Mucosa of descending colon (tissue), 3 donors: ENCODE measurements around the gene AADAC. TPM values are rescaled to one million over a fixed set of nuclear protein-coding genes. Genes with fewer than 3 reads are reported as not detected.
"Not testable (repeated sequence)": the region's sequence is repeated elsewhere in the genome, so short reads cannot be mapped to it uniquely, and the experiment has no call there.

Experiments used
- ATAC-seq: fragments of 200-7000 bp; cut with Tn5 transposase; one replicate; pipeline ENCODE4 v1.9.1; 2020; ENCODE audit warnings: mild to moderate bottlenecking, moderate library complexity
- DNase-seq, 3 donors: peaks; one replicate each; pipeline ENCODE4 v3.0.0-alpha.2; 2020
- H3K36me3 ChIP-seq: fragments of 200-600 bp; one replicate; pipeline ENCODE4 v1.8.0; 2021; ENCODE audit warnings: low read depth, mild to moderate bottlenecking
- H3K4me1 ChIP-seq: fragments of 200-600 bp; one replicate; pipeline ENCODE4 v1.8.0; 2021; ENCODE audit warnings: low read depth, mild to moderate bottlenecking
- H3K4me3 ChIP-seq: fragments of 200-600 bp; one replicate; pipeline ENCODE4 v1.8.0; 2021; ENCODE audit warnings: mild to moderate bottlenecking
- H3K9me3 ChIP-seq: fragments of 200-600 bp; one replicate; pipeline ENCODE4 v1.8.0; 2021; ENCODE audit warnings: mild to moderate bottlenecking
- intact Hi-C, 2 donors: fragments of 100-400 bp; cut with DNase I in 1 of 2; cut with micrococcal nuclease in 1 of 2; formaldehyde crosslinking; loops; one replicate each; pipeline versions ENCODE4 v1.11.0 to v1.11.1; 2022; cut with DNase I, micrococcal nuclease
- long read RNA-seq, 2 donors: library from polyadenylated mRNA; unstranded; transcript quantifications; one replicate each; pipeline ENCODE4 v2.0.0, GENCODE V29; 2019 to 2021
- total RNA-seq, 3 donors: library from RNA; stranded (reverse); fragmentation: NEBNext Ultra II Directional in 2 of 3; extraction: Animal tissue kit (Norgen Biotek cat#: 25700) in 2 of 3; gene quantifications; one replicate each; pipeline versions ENCODE4 v1.2.1 to v1.2.4, GENCODE V29; 2021 to 2023
- TF ChIP-seq, protein P1 (sequence below): fragments of 200-600 bp; IDR thresholded peaks from one replicate; pipeline ENCODE4 v1.8.0; 2022; ENCODE audit warnings: antibody characterized with exemption, mild to moderate bottlenecking
- donor health status: DM: no; HTN: no; CAD: no; lungs with moderate emphysema.
- donor health status: DM: no; HTN: no; CAD: no.
- donor health status: DM: no; HTN: yes; CAD: no.

Gene AADAC, protein sequence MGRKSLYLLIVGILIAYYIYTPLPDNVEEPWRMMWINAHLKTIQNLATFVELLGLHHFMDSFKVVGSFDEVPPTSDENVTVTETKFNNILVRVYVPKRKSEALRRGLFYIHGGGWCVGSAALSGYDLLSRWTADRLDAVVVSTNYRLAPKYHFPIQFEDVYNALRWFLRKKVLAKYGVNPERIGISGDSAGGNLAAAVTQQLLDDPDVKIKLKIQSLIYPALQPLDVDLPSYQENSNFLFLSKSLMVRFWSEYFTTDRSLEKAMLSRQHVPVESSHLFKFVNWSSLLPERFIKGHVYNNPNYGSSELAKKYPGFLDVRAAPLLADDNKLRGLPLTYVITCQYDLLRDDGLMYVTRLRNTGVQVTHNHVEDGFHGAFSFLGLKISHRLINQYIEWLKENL
- under 1 TPM in 2 of 3 donors, not detected in 1; 0.19 to 0.35 TPM for total RNA-seq
- long read RNA-seq, donor 1: 0 reads
- long read RNA-seq, donor 2: 0 reads

DNA sequence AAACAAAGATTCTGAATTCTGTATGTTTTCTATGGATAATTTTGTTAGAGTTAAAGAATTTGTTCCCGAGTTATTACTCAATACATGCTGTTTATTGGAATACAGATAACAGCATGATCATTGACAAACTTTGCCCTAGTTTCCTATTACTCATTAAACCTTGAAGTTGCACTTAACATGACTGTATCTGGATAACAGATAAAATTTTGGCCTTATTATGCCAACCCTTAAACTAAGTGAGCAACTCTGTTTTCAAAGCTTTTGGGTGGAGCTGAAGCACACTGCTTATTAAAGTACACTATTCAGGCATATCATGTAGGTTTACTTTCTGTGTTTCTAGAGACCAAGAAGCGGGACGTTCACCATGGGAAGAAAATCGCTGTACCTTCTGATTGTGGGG is at the start of gene AADAC:
Gene AADAC, plus strand, starts transcription at position 318 of the 400 bp plus-strand sequence. Its CDS starts 47 bp downstream, at position 365.
- no peak for DNase-seq
- no peak for ATAC-seq
- H3K9me3 ChIP-seq: no peaks in the 10 kb centered on the region
- no peaks in the 10 kb centered on the region for H3K4me1 ChIP-seq
- no peaks in the 10 kb centered on the region for H3K36me3 ChIP-seq
- TF ChIP-seq, protein P1, sequence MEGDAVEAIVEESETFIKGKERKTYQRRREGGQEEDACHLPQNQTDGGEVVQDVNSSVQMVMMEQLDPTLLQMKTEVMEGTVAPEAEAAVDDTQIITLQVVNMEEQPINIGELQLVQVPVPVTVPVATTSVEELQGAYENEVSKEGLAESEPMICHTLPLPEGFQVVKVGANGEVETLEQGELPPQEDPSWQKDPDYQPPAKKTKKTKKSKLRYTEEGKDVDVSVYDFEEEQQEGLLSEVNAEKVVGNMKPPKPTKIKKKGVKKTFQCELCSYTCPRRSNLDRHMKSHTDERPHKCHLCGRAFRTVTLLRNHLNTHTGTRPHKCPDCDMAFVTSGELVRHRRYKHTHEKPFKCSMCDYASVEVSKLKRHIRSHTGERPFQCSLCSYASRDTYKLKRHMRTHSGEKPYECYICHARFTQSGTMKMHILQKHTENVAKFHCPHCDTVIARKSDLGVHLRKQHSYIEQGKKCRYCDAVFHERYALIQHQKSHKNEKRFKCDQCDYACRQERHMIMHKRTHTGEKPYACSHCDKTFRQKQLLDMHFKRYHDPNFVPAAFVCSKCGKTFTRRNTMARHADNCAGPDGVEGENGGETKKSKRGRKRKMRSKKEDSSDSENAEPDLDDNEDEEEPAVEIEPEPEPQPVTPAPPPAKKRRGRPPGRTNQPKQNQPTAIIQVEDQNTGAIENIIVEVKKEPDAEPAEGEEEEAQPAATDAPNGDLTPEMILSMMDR: no peak
- no peak within 1 kb of the TSS for H3K4me3 ChIP-seq
- intact Hi-C loops: no loop called here

DNA sequence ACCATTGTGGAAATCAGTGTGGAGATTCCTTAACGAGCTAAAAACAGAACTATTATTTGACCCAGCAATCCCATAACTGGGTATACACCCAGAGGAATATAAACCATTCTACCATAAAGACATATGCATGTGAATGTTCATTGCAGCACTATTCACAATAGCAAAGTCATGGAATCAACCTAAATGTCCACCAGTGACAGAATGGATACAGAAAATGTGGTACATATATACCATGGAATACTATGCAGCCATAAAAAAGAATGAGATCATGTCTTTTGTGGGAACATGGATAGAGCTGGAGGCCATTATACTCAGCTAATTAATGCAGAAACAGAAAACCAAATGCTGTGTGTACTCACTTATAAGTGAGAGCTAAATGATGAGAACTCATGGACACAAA is 49.2 kb upstream of the AADAC start:
- intact Hi-C loops, ATAC-seq, H3K36me3 ChIP-seq: not testable (repeated sequence)

DNA sequence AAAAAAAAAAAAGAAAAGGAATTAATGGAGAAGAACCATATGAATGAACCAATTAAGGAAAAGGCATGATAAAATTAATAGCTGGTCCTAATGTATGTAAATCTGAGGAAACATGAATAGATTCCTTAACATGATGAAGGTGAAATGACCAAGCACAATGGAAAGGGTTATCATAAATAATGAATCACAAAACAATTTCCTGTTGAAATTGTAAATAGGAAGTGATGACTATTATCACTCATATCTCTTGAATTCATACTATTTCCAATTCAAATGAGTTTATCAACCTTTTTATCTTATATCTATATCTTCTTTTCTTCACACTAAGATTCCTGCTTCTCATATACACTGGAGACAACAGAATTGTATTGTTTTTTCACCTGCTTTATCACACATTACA is 48.2 kb upstream of the AADAC start:
- intact Hi-C loops: no loop called here

More for the DNA sequence above, 49.2 kb upstream of the AADAC start:
- H3K9me3 ChIP-seq, H3K4me1 ChIP-seq, DNase-seq, H3K4me3 ChIP-seq: not testable (repeated sequence)

DNA sequence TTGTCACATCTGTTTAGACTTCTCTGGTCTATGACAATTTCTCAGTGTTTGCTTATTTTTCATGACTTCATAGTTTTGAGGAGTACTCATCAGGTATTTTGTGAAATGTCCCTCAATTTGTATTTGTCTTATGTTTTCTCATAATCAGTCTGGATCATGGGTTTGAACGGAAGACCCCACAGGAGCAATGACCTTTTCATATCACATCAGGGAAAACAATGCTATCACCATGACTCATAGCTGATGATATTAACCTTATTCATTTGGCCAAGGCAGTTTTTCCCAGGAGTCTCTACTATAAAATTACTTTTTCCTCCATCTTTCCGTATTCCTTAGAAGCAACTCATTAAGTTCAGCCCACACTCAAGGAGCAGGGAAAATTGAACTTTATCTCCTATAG is 47.5 kb upstream of the AADAC start:
- no peak for ATAC-seq
- DNase-seq: no peak
- intact Hi-C loops: no loop called here
- H3K9me3 ChIP-seq: no peaks in the 10 kb centered on the region
- H3K4me3 ChIP-seq: no peak overlapping the region
- no peaks in the 10 kb centered on the region for H3K4me1 ChIP-seq
- no peaks in the 10 kb centered on the region for H3K36me3 ChIP-seq
- TF ChIP-seq, protein P1: no peak

More for the DNA sequence above, 48.2 kb upstream of the AADAC start:
- ATAC-seq (no peak), DNase-seq (no peak)
- no peaks in the 10 kb centered on the region for H3K4me1 ChIP-seq
- no peak overlapping the region for H3K4me3 ChIP-seq
- no peaks in the 10 kb centered on the region for H3K36me3 ChIP-seq
- H3K9me3 ChIP-seq: no peaks in the 10 kb centered on the region
- TF ChIP-seq, protein P1: no peak

DNA sequence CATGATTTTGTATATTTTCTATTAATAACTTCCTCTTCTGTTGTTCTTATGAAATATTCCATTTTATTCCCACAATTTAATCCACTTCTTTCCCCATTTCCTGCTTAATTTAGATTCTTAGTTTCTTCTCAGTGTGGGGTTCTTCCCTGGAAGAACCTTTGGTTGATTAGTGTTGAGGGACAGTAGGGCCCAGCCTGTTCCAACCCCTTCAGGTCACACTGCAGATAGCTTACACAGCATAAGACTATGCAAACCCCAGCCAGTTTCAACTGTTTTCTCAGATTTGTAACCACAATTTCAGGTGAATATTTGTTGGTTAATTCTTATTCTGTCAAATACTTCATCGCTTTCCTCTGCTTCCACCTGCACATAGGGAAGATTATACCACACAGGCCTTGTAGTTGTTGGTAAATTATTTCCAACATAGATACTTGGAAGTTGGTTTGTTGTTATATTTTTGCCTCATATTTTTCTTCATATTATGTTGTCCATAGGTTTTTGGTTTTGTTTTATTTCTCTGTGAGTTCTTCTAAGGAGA is 45.5 kb upstream of the AADAC start:
- Histone ChIP-seq H3K4me1 (no peaks in the 10 kb centered on the region), H3K36me3 (no peaks in the 10 kb centered on the region), H3K9me3 (no peaks in the 10 kb centered on the region), H3K4me3 (no peak overlapping the region)
- no peak for ATAC-seq
- TF ChIP-seq, protein P1: no peak
- no peak for DNase-seq
- intact Hi-C loops: no loop called here

DNA sequence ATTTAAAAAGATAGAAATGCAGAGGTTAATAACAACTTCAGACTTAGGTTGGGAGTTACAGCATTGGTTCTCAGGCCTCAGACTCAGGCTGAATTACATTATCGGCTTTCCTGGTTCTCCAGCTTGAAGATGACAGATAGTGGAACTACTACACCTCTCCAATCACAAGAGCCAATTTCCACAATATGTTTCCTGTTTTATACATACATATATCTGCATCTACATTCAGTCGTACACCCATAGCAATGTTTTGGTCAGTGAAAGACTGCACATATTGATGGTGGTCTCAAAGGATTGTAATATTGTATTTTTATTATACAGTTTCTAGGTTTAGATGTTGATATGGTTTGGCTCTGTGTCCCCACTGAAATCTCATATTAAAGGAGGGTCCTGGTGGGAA is 44.7 kb upstream of the AADAC start:
- Histone ChIP-seq H3K36me3 (no peaks in the 10 kb centered on the region), H3K4me1 (no peaks in the 10 kb centered on the region), H3K9me3 (no peaks in the 10 kb centered on the region), H3K4me3 (no peak overlapping the region)
- intact Hi-C loops: no loop called here
- DNase-seq: no peak
- no peak for ATAC-seq
- TF ChIP-seq, protein P1: no peak
